Endodermal cell (in vitro differentiated cells): ENCODE measurements around the gene ARL5C. TPM values are rescaled to one million over a fixed set of nuclear protein-coding genes. Genes with fewer than 3 reads are reported as not detected.

ENCODE experiments used
- DNase-seq: peaks from one replicate; pipeline ENCODE4 v3.0.0-alpha.2; 2017
- H3K27ac ChIP-seq: 2 replicates; pipeline ENCODE4 v1.5.1; 2013; ENCODE audit warnings: mild to moderate bottlenecking, low read depth, low read length, moderate library complexity
- H3K27me3 ChIP-seq: 2 replicates; pipeline ENCODE4 v1.6.1; 2013; ENCODE audit warnings: mild to moderate bottlenecking, low read length, moderate library complexity; ENCODE audit not compliant: insufficient read depth, control insufficient read depth, poor library complexity, severe bottlenecking
- H3K36me3 ChIP-seq: 2 replicates; pipeline ENCODE4 v1.7.0; 2013; ENCODE audit warnings: mild to moderate bottlenecking, low read length, moderate library complexity; ENCODE audit not compliant: control insufficient read depth, insufficient read depth
- H3K4me1 ChIP-seq: one replicate; pipeline ENCODE4 v1.7.0; 2013; ENCODE audit warnings: low read length; ENCODE audit not compliant: control insufficient read depth, insufficient read depth
- H3K4me3 ChIP-seq: 2 replicates; pipeline ENCODE4 v1.5.1; 2013; ENCODE audit warnings: mild to moderate bottlenecking, low read length, moderate library complexity
- H3K9ac ChIP-seq: 2 replicates; pipeline ENCODE4 v1.6.1; 2013; ENCODE audit warnings: mild to moderate bottlenecking, low read length, moderate library complexity; ENCODE audit not compliant: poor library complexity, severe bottlenecking; ENCODE audit errors: extremely low read depth
- H3K9me3 ChIP-seq: 2 replicates; pipeline ENCODE4 v1.6.1; 2013; ENCODE audit warnings: mild to moderate bottlenecking, low read length, moderate library complexity; ENCODE audit not compliant: control insufficient read depth
- H3K27ac Mint-ChIP-seq: 2 replicates; pipeline ENCODE4 v1.8.0; 2020; ENCODE audit warnings: mixed read lengths
- H3K27me3 Mint-ChIP-seq: 2 replicates; pipeline ENCODE4 v1.8.0; 2021; ENCODE audit warnings: mild to moderate bottlenecking, mixed read lengths; ENCODE audit not compliant: insufficient read depth
- H3K36me3 Mint-ChIP-seq: 2 replicates; pipeline ENCODE4 v1.8.0; 2020; ENCODE audit warnings: low read depth, mixed read lengths
- H3K4me1 Mint-ChIP-seq: 2 replicates; pipeline ENCODE4 v1.8.0; 2020; ENCODE audit warnings: mixed read lengths
- H3K4me3 Mint-ChIP-seq: 2 replicates; pipeline ENCODE4 v1.8.0; 2020; ENCODE audit warnings: mild to moderate bottlenecking, moderate library complexity, mixed read lengths
- H3K9me3 Mint-ChIP-seq: 2 replicates; pipeline ENCODE4 v1.8.0; 2020; ENCODE audit warnings: mild to moderate bottlenecking, mixed read lengths
- CTCF ChIP-seq: fragments of 200-600 bp; sonication (generic); conservative IDR thresholded peaks from 2 replicates; pipeline ENCODE4 v1.5.0; 2021; ENCODE audit warnings: antibody characterized with exemption, mild to moderate bottlenecking
- WGBS, 2 experiments: methylation state at CpG; one replicate each; pipeline versions ENCODE4 v1.1.5 to v1.1.7; 2013; ENCODE audit warnings: missing lambda C conversion rate in 2 of 2, mixed read lengths in 1 of 2; ENCODE audit not compliant: insufficient coverage in 1 of 2, insufficient read length in 1 of 2; 5-methylcytosine and 5-hydroxymethylcytosine counted together
- total RNA-seq, 2 donors: library from RNA; stranded (reverse); fragmentation: NEBNext Ultra II Directional in 1 of 2; extraction: Animal tissue kit (Norgen Biotek cat#: 25700) in 1 of 2; gene quantifications; 2 replicates in 1 of 2; 3 replicates in 1 of 2; pipeline ENCODE4 v1.2.1, GENCODE V29; 2021

Gene ARL5C
- total RNA-seq, 2 donors from 2014 or later: not detected

GRCh38 chr17:39115135-39115534 is 50.8 kb downstream of the ARL5C start:
- 83 to 87% methylated on average over 4 to 5 of the region's 5 CpGs for WGBS, 2 experiments
- Mint-ChIP-seq H3K27ac (no peak overlapping the region), H3K36me3 (no peaks in the 10 kb centered on the region), H3K27me3 (peaks cover 9% of the 10 kb centered on the region), H3K4me1 (peaks cover 18% of the 10 kb centered on the region), H3K4me3 (no peak overlapping the region), H3K9me3 (no peaks in the 10 kb centered on the region)
- no peak overlapping the region for H3K27ac ChIP-seq
- H3K9me3 ChIP-seq: no peaks in the 10 kb centered on the region
- no peak overlapping the region for H3K4me3 ChIP-seq
- DNase-seq: no peak
- H3K9ac ChIP-seq: no peak overlapping the region
- no peaks in the 10 kb centered on the region for H3K36me3 ChIP-seq
- no peaks in the 10 kb centered on the region for H3K27me3 ChIP-seq
- TF ChIP-seq CTCF: no peak
- H3K4me1 ChIP-seq: no peaks in the 10 kb centered on the region

- no peak for TF ChIP-seq CTCF
- no peak overlapping the region for H3K27ac ChIP-seq
- H3K36me3 ChIP-seq: no peaks in the 10 kb centered on the region
- no peak for DNase-seq
- Mint-ChIP-seq H3K27me3 (peaks cover 9% of the 10 kb centered on the region), H3K4me3 (no peak overlapping the region), H3K36me3 (no peaks in the 10 kb centered on the region), H3K27ac (no peak overlapping the region), H3K4me1 (peaks cover 19% of the 10 kb centered on the region), H3K9me3 (no peaks in the 10 kb centered on the region)
- H3K9ac ChIP-seq: no peak overlapping the region
- no peaks in the 10 kb centered on the region for H3K9me3 ChIP-seq
- H3K4me3 ChIP-seq: no peak overlapping the region
- no peaks in the 10 kb centered on the region for H3K4me1 ChIP-seq
- 93 to 96% methylated on average over 14 of the region's 14 CpGs for whole genome bisulfite sequencing, 2 experiments
- H3K27me3 ChIP-seq: no peaks in the 10 kb centered on the region
Measured at GRCh38 chr17:39114723-39115122, 51.2 kb downstream of the ARL5C start.

GRCh38 chr17:39113871-39114270 is 52.1 kb downstream of the ARL5C start:
- H3K27me3 Mint-ChIP-seq: peaks cover 9% of the 10 kb centered on the region
- no peak overlapping the region for H3K4me3 ChIP-seq
- WGBS, 2 experiments: 96% methylated on average over 2 of the region's 2 CpGs; no CpG with 5 or more reads in 1 of the 2 experiments

More at GRCh38 chr17:39113871-39114270, 52.1 kb downstream of the ARL5C start:
- Mint-ChIP-seq H3K4me1 (peaks cover 19% of the 10 kb centered on the region), H3K9me3 (no peaks in the 10 kb centered on the region), H3K27ac (no peak overlapping the region), H3K4me3 (no peak overlapping the region), H3K36me3 (no peaks in the 10 kb centered on the region)
- Histone ChIP-seq H3K4me1 (no peaks in the 10 kb centered on the region), H3K27ac (no peak overlapping the region), H3K27me3 (no peaks in the 10 kb centered on the region), H3K36me3 (no peaks in the 10 kb centered on the region), H3K9me3 (no peaks in the 10 kb centered on the region), H3K9ac (no peak overlapping the region)
- no peak for DNase-seq
- TF ChIP-seq CTCF: no peak
